Measurements from ENCODE around the gene CCDC146. TPM values are rescaled to one million over a fixed set of nuclear protein-coding genes. Genes with fewer than 3 reads are reported as not detected.
"Not testable (repeated sequence)": the region's sequence is repeated elsewhere in the genome, so short reads cannot be mapped to it uniquely, and the experiment has no call there.

The CCDC146 gene
- total and polyA plus RNA-seq, 2 experiments from 2014 or later: 1.9 to 4.0 TPM

- H3K4me2 ChIP-seq; H3K27me3 ChIP-seq; DNase-seq (ENCODE audit: low spot score); H3K4me1 ChIP-seq (ENCODE audit: insufficient read depth); H3K4me3 ChIP-seq; H3K9me3 ChIP-seq (ENCODE audit: low read depth); H3K27ac ChIP-seq; H3K79me2 ChIP-seq; H4K20me1 ChIP-seq (ENCODE audit: insufficient read depth, poor library complexity, severe bottlenecking); H3K36me3 ChIP-seq (replicated peaks; ENCODE audit: insufficient read depth, low read depth); H3K9me2 ChIP-seq (replicated peaks; ENCODE audit: insufficient read depth); H2AFZ ChIP-seq: not testable (repeated sequence)
- 42% methylated on average over 1 of the region's 1 CpG for WGBS (ENCODE audit: low lambda C conversion rate, missing lambda C conversion rate)
- peak; percentile 30 for TF ChIP-seq CTCF (IDR thresholded peaks at IDR 0.05; ENCODE audit: poor library complexity)
Measured at GRCh38 chr7:77125486-77125885, 3.1 kb downstream of the CCDC146 start.

- not testable (repeated sequence) for H3K27me3 ChIP-seq; H3K9me2 ChIP-seq (replicated peaks; ENCODE audit: insufficient read depth); H4K20me1 ChIP-seq (ENCODE audit: insufficient read depth, poor library complexity, severe bottlenecking); DNase-seq (ENCODE audit: low spot score); H3K36me3 ChIP-seq (replicated peaks; ENCODE audit: insufficient read depth, low read depth); H2AFZ ChIP-seq; H3K4me3 ChIP-seq; H3K4me2 ChIP-seq; H3K9me3 ChIP-seq (ENCODE audit: low read depth); H3K4me1 ChIP-seq (ENCODE audit: insufficient read depth); H3K79me2 ChIP-seq; H3K27ac ChIP-seq
- 88% methylated on average over 9 of the region's 9 CpGs for WGBS (ENCODE audit: low lambda C conversion rate, missing lambda C conversion rate)
Measured at GRCh38 chr7:77127009-77127408, 4.6 kb downstream of the CCDC146 start.

GRCh38 chr7:77128582-77129410 is 6.4 kb downstream of the CCDC146 start:
- not testable (repeated sequence) for H3K27ac ChIP-seq, H2AFZ ChIP-seq, H3K4me2 ChIP-seq

GRCh38 chr7:77131781-77132180 is 9.4 kb downstream of the CCDC146 start:
- H3K4me2 ChIP-seq; H3K79me2 ChIP-seq; H3K9me3 ChIP-seq (ENCODE audit: low read depth); H3K4me1 ChIP-seq (ENCODE audit: insufficient read depth); H3K9me2 ChIP-seq (replicated peaks; ENCODE audit: insufficient read depth); H2AFZ ChIP-seq; H3K36me3 ChIP-seq (replicated peaks; ENCODE audit: insufficient read depth, low read depth); H3K27me3 ChIP-seq; H4K20me1 ChIP-seq (ENCODE audit: insufficient read depth, poor library complexity, severe bottlenecking); H3K27ac ChIP-seq; H3K4me3 ChIP-seq; DNase-seq (ENCODE audit: low spot score): not testable (repeated sequence)
- 94% methylated on average over 2 of the region's 3 CpGs for WGBS (ENCODE audit: low lambda C conversion rate, missing lambda C conversion rate)

More at GRCh38 chr7:77128582-77129410, 6.4 kb downstream of the CCDC146 start:
- not testable (repeated sequence) for DNase-seq (ENCODE audit: low spot score); H3K4me3 ChIP-seq; H3K4me1 ChIP-seq (ENCODE audit: insufficient read depth); H4K20me1 ChIP-seq (ENCODE audit: insufficient read depth, poor library complexity, severe bottlenecking); H3K79me2 ChIP-seq; H3K36me3 ChIP-seq (replicated peaks; ENCODE audit: insufficient read depth, low read depth); H3K27me3 ChIP-seq; H3K9me2 ChIP-seq (replicated peaks; ENCODE audit: insufficient read depth); H3K9me3 ChIP-seq (ENCODE audit: low read depth)
- 77% methylated on average over 5 of the region's 7 CpGs for WGBS (ENCODE audit: low lambda C conversion rate, missing lambda C conversion rate)

GRCh38 chr7:77138668-77139067 is 16.3 kb downstream of the CCDC146 start:
- H3K4me2 ChIP-seq; H3K79me2 ChIP-seq; H3K9me2 ChIP-seq (replicated peaks; ENCODE audit: insufficient read depth); H3K36me3 ChIP-seq (replicated peaks; ENCODE audit: insufficient read depth, low read depth); H3K9me3 ChIP-seq (ENCODE audit: low read depth); H4K20me1 ChIP-seq (ENCODE audit: insufficient read depth, poor library complexity, severe bottlenecking); H3K27ac ChIP-seq; DNase-seq (ENCODE audit: low spot score); H3K27me3 ChIP-seq; H3K4me3 ChIP-seq; H2AFZ ChIP-seq; H3K4me1 ChIP-seq (ENCODE audit: insufficient read depth): not testable (repeated sequence)
- 88% methylated on average over 2 of the region's 2 CpGs for WGBS (ENCODE audit: low lambda C conversion rate, missing lambda C conversion rate)

- H3K4me3 ChIP-seq; H3K9me3 ChIP-seq (ENCODE audit: low read depth); H3K4me2 ChIP-seq; H3K79me2 ChIP-seq; H3K27me3 ChIP-seq; H2AFZ ChIP-seq; H3K4me1 ChIP-seq (ENCODE audit: insufficient read depth); H3K9me2 ChIP-seq (replicated peaks; ENCODE audit: insufficient read depth); H3K27ac ChIP-seq; H4K20me1 ChIP-seq (ENCODE audit: insufficient read depth, poor library complexity, severe bottlenecking); H3K36me3 ChIP-seq (replicated peaks; ENCODE audit: insufficient read depth, low read depth); DNase-seq (ENCODE audit: low spot score): not testable (repeated sequence)
- 96% methylated on average over 4 of the region's 4 CpGs for WGBS (ENCODE audit: low lambda C conversion rate, missing lambda C conversion rate)
Measured at GRCh38 chr7:77140291-77140690, 17.9 kb downstream of the CCDC146 start.

GRCh38 chr7:77152232-77152631 is 29.8 kb downstream of the CCDC146 start:
- DNase-seq (ENCODE audit: low spot score); H3K36me3 ChIP-seq (replicated peaks; ENCODE audit: insufficient read depth, low read depth); H4K20me1 ChIP-seq (ENCODE audit: insufficient read depth, poor library complexity, severe bottlenecking); H2AFZ ChIP-seq; H3K9me3 ChIP-seq (ENCODE audit: low read depth); H3K9me2 ChIP-seq (replicated peaks; ENCODE audit: insufficient read depth); H3K27me3 ChIP-seq; H3K4me1 ChIP-seq (ENCODE audit: insufficient read depth); H3K4me2 ChIP-seq; H3K27ac ChIP-seq; H3K4me3 ChIP-seq; H3K79me2 ChIP-seq: not testable (repeated sequence)

GRCh38 chr7:77154917-77155464 is 32.6 kb downstream of the CCDC146 start:
- not testable (repeated sequence) for H3K4me1 ChIP-seq (ENCODE audit: insufficient read depth); H3K27me3 ChIP-seq; H3K4me3 ChIP-seq; H3K36me3 ChIP-seq (replicated peaks; ENCODE audit: insufficient read depth, low read depth); H3K79me2 ChIP-seq; H2AFZ ChIP-seq; H3K9me2 ChIP-seq (replicated peaks; ENCODE audit: insufficient read depth); H3K4me2 ChIP-seq; H3K9me3 ChIP-seq (ENCODE audit: low read depth); H3K27ac ChIP-seq; DNase-seq (ENCODE audit: low spot score); H4K20me1 ChIP-seq (ENCODE audit: insufficient read depth, poor library complexity, severe bottlenecking)
- WGBS (ENCODE audit: low lambda C conversion rate, missing lambda C conversion rate): 60% methylated on average over 3 of the region's 3 CpGs
